PC-3 (cell line): ENCODE measurements around the gene PTDSS2.

Experiments
- CTCF ChIP-seq: fragments of 300-600 bp; sonication (generic); conservative IDR thresholded peaks from 2 replicates; pipeline ENCODE4 v1.5.1; 2017; ENCODE audit warnings: antibody characterized with exemption, low read depth, mild to moderate bottlenecking, low read length
- EZH2 ChIP-seq: fragments of 300-600 bp; sonication (generic); IDR thresholded peaks from one replicate; pipeline ENCODE4 v1.6.1; 2017; ENCODE audit warnings: antibody characterized with exemption, mild to moderate bottlenecking, low read length; ENCODE audit not compliant: unreplicated experiment
- EZH2phosphoT487 ChIP-seq: fragments of 300-600 bp; sonication (generic); IDR thresholded peaks from 2 replicates; pipeline ENCODE4 v1.6.1; 2018; ENCODE audit warnings: mild to moderate bottlenecking, antibody characterized with exemption, low read length, borderline replicate concordance

DNA sequence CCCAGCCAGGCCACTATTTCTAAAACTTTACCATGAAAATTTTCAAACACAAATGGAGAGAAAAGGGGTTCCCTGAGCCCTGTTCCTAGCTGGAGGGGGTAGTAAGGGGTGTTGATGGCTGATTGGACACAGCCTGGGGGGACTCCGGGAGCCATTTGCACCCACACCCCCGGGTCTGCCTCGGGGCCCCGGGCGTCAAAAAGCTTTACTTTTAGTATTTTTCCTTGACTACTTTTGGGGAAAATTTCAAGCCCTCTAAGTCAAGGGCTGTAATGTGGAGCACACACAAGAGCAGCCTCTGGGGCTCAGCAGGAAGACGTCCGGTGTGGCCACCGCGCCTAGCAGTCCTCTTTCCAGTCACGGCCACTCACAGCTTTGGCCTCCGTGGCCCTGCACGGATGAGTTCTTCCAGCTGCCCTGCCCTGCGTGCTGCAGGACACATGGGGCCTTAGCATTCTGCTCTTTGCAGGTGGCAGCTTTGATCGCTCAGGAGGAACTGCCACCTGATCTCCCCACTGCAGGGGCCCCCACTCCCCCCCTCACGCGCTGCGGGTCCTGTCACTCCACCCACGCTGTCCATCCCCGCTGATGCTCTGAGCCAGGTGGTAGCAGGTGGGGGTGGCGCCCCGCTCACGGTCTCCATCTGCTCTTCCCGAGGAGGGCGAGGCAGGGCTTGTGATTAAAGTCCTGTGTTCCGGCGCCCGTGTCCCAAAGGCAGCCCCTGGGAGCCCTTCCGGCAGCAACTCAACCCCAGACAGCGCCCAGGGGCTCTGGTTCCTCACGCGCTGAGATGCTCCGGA, 42.5 kb downstream of the PTDSS2 start:
- TF ChIP-seq EZH2 (no peak), CTCF (no peak), EZH2phosphoT487 (no peak)
